Vagina (tissue), 2 donors: ENCODE data around the gene CCT6A. TPM values are rescaled to one million over a fixed set of nuclear protein-coding genes. Genes with fewer than 3 reads are reported as not detected.
"Not testable (repeated sequence)": the region's sequence is repeated elsewhere in the genome, so short reads cannot be mapped to it uniquely, and the experiment has no call there.

Source experiments
- DNase-seq, 2 donors: peaks; one replicate each; pipeline ENCODE4 v3.0.0-alpha.2; 2017; ENCODE audit errors: extremely low spot score in 2 of 2
- H3K27ac ChIP-seq: fragments of 200-600 bp; sonication (generic); one replicate; pipeline ENCODE4 v1.5.1; 2019
- H3K27me3 ChIP-seq: fragments of 200-600 bp; sonication (generic); one replicate; pipeline ENCODE4 v1.5.1; 2019
- H3K36me3 ChIP-seq, 2 donors: fragments of 200-600 bp; sonication (generic); one replicate each; pipeline ENCODE4 v1.5.1; 2017 to 2019
- H3K4me1 ChIP-seq: fragments of 200-600 bp; sonication (generic); one replicate; pipeline ENCODE4 v1.5.1; 2019
- H3K4me3 ChIP-seq, 2 donors: fragments of 200-600 bp; sonication (generic); 1 replicate in 1 of 2; 2 replicates in 1 of 2; pipeline ENCODE4 v1.5.1; 2016 to 2019
- H3K9me3 ChIP-seq: fragments of 200-600 bp; sonication (generic); one replicate; pipeline ENCODE4 v1.5.1; 2019
- CTCF ChIP-seq, 3 experiments: fragments of 450-650 bp in 2 of 3; fragments of 200-600 bp in 1 of 3; sonication (generic) in 1 of 3; IDR thresholded peaks; one replicate each; pipeline ENCODE4 v1.5.1; 2017 to 2019; ENCODE audit warnings: antibody characterized with exemption in 3 of 3, mild to moderate bottlenecking in 2 of 3, moderate library complexity in 2 of 3
- POLR2A ChIP-seq, 2 donors: fragments of 450-650 bp; IDR thresholded peaks; one replicate each; pipeline ENCODE4 v1.6.1; 2017; ENCODE audit warnings: antibody characterized with exemption in 2 of 2, mild to moderate bottlenecking in 2 of 2, moderate library complexity in 2 of 2
- POLR2AphosphoS5 ChIP-seq, 2 donors: sonication (generic); formaldehyde crosslinking; IDR thresholded peaks; one replicate each; pipeline ENCODE4 v1.9.0; 2017; ENCODE audit warnings: antibody characterized with exemption in 2 of 2, mild to moderate bottlenecking in 2 of 2, low read depth in 1 of 2; ENCODE audit not compliant: insufficient read depth in 1 of 2
- intact Hi-C: fragments of 100-400 bp; cut with DNase I; formaldehyde crosslinking; loops from one replicate; pipeline ENCODE4 v1.15.1; 2023
- total RNA-seq: library from RNA; depleted of rRNA; stranded (reverse); fragments of >200 nt; gene quantifications from one replicate; pipeline ENCODE4 v1.2.3, GENCODE V29; 2016

CCT6A gene
- total RNA-seq, 1 donor from 2014 or later = 82.0 TPM

GRCh38 chr7:56019501-56019900, 32.1 kb upstream of the CCT6A start:
- H3K27me3 ChIP-seq = no peaks in the 10 kb centered on the region
- no peak overlapping the region for H3K27ac ChIP-seq
- no peaks in the 10 kb centered on the region for H3K4me1 ChIP-seq
- TF ChIP-seq POLR2AphosphoS5 (IDR thresholded peaks at IDR 0.05; ENCODE audit: insufficient read depth in 1 of 2, low read depth in 1 of 2) (no peak), CTCF (IDR thresholded peaks at IDR 0.05) (no peak), POLR2A (IDR thresholded peaks at IDR 0.05) (no peak)
- H3K9me3 ChIP-seq = no peaks in the 10 kb centered on the region
- intact Hi-C loops = loop anchor here (10.0 kb wide), 1 partner anchor 55 kb away; no protein-coding TSS in a partner anchor
- no peak overlapping the region for H3K4me3 ChIP-seq
- H3K36me3 ChIP-seq = peaks cover 0 to 9% of the 10 kb centered on the region in 2 donors
- DNase-seq = no peak

DNA sequence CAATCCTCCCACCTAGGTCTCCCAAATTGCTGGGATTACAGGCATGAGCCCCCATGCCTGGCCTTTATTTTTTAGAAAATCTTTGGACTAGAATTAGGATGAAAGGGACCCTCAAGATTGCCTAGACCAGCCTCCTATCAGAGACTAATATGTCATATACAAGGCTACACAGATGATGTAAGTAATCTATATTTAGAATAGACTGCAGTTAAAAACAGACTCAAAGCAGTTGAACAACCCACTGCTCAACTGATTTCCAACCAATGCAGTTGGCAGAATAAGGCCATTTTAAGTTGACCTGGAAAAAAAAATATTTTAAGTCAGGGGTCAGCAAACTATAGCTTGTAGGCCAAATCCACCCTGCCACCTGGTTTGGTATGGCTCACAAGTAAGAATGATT, 28.1 kb upstream of the CCT6A start:
- H3K4me1 ChIP-seq = no peaks in the 10 kb centered on the region
- intact Hi-C loops = no loop called here
- TF ChIP-seq CTCF (IDR thresholded peaks at IDR 0.05) (no peak), POLR2A (IDR thresholded peaks at IDR 0.05) (no peak), POLR2AphosphoS5 (IDR thresholded peaks at IDR 0.05; ENCODE audit: insufficient read depth in 1 of 2, low read depth in 1 of 2) (no peak)

GRCh38 chr7:56026538-56026937, 25.0 kb upstream of the CCT6A start:
- Histone ChIP-seq H3K27ac (no peak overlapping the region), H3K9me3 (no peaks in the 10 kb centered on the region), H3K4me1 (no peaks in the 10 kb centered on the region), H3K4me3 (no peak overlapping the region), H3K36me3 (no peaks in the 10 kb centered on the region), H3K27me3 (no peaks in the 10 kb centered on the region)
- TF ChIP-seq POLR2AphosphoS5 (IDR thresholded peaks at IDR 0.05; ENCODE audit: insufficient read depth in 1 of 2, low read depth in 1 of 2) (no peak), CTCF (IDR thresholded peaks at IDR 0.05) (no peak), POLR2A (IDR thresholded peaks at IDR 0.05) (no peak)
- DNase-seq = no peak
- intact Hi-C loops = no loop called here

More for the DNA sequence above, 28.1 kb upstream of the CCT6A start:
- Histone ChIP-seq H3K36me3 (peaks cover 0 to 9% of the 10 kb centered on the region in 2 donors), H3K27ac (no peak overlapping the region), H3K27me3 (no peaks in the 10 kb centered on the region), H3K9me3 (no peaks in the 10 kb centered on the region), H3K4me3 (no peak overlapping the region)
- DNase-seq = no peak

- H3K36me3 ChIP-seq = no peaks in the 10 kb centered on the region
- intact Hi-C loops = no loop called here
- H3K9me3 ChIP-seq = no peaks in the 10 kb centered on the region
- H3K4me3 ChIP-seq = no peak overlapping the region
- H3K4me1 ChIP-seq = no peaks in the 10 kb centered on the region
- DNase-seq = no peak
- H3K27me3 ChIP-seq = no peaks in the 10 kb centered on the region
- TF ChIP-seq POLR2A (IDR thresholded peaks at IDR 0.05) (no peak), CTCF (IDR thresholded peaks at IDR 0.05) (no peak), POLR2AphosphoS5 (IDR thresholded peaks at IDR 0.05; ENCODE audit: insufficient read depth in 1 of 2, low read depth in 1 of 2) (no peak)
- H3K27ac ChIP-seq = no peak overlapping the region
Measured at GRCh38 chr7:56028942-56029630, 22.5 kb upstream of the CCT6A start.

- no peak for DNase-seq
- Histone ChIP-seq H3K9me3 (no peaks in the 10 kb centered on the region), H3K4me1 (no peaks in the 10 kb centered on the region), H3K27ac (no peak overlapping the region), H3K4me3 (no peak overlapping the region), H3K27me3 (no peaks in the 10 kb centered on the region), H3K36me3 (no peaks in the 10 kb centered on the region)
- intact Hi-C loops = no loop called here
- TF ChIP-seq POLR2A (IDR thresholded peaks at IDR 0.05) = no peak
- no peak for TF ChIP-seq POLR2AphosphoS5 (IDR thresholded peaks at IDR 0.05; ENCODE audit: insufficient read depth in 1 of 2, low read depth in 1 of 2)
- no peak for TF ChIP-seq CTCF (IDR thresholded peaks at IDR 0.05)
Measured at GRCh38 chr7:56030340-56030739, 21.2 kb upstream of the CCT6A start.

- H3K36me3 ChIP-seq, intact Hi-C loops, H3K27me3 ChIP-seq, H3K4me3 ChIP-seq, H3K27ac ChIP-seq, H3K4me1 ChIP-seq, DNase-seq, H3K9me3 ChIP-seq: not testable (repeated sequence)
Measured at GRCh38 chr7:56031556-56031955, 20.0 kb upstream of the CCT6A start.

DNA sequence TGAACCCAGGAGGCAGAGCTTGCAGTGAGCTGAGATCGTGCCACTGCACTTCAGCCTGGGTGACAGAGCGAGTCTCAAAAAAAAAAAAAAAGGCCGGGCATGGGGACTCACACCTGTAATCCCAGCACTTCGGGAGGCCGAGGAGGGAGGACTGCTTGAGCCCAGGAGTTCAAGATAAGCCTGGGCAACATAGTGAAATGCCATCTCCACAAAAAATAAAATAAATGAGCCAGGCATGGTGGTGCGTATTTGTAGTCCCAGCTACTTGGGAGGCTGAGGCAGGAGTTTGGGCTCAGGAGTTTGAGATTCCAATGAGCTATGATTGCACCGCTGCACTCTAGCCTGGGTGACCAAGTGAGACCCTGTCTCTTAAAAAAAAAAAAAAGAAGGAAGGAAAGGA, 19.0 kb upstream of the CCT6A start:
- H3K27ac ChIP-seq, DNase-seq, intact Hi-C loops, H3K36me3 ChIP-seq, H3K4me3 ChIP-seq, H3K4me1 ChIP-seq, H3K9me3 ChIP-seq, H3K27me3 ChIP-seq: not testable (repeated sequence)
